ENCODE data around the gene CBLB.

GRCh38 chr3:105850593-105850992, 18.2 kb downstream of the CBLB start:
- TF ChIP-seq, protein P1, sequence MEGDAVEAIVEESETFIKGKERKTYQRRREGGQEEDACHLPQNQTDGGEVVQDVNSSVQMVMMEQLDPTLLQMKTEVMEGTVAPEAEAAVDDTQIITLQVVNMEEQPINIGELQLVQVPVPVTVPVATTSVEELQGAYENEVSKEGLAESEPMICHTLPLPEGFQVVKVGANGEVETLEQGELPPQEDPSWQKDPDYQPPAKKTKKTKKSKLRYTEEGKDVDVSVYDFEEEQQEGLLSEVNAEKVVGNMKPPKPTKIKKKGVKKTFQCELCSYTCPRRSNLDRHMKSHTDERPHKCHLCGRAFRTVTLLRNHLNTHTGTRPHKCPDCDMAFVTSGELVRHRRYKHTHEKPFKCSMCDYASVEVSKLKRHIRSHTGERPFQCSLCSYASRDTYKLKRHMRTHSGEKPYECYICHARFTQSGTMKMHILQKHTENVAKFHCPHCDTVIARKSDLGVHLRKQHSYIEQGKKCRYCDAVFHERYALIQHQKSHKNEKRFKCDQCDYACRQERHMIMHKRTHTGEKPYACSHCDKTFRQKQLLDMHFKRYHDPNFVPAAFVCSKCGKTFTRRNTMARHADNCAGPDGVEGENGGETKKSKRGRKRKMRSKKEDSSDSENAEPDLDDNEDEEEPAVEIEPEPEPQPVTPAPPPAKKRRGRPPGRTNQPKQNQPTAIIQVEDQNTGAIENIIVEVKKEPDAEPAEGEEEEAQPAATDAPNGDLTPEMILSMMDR (IDR thresholded peaks at IDR 0.05): no peak
- no peak for TF ChIP-seq SREBF2 (IDR thresholded peaks at IDR 0.05)
- TF ChIP-seq BHLHE40 (IDR thresholded peaks at IDR 0.05; ENCODE audit: low read depth, low read length): no peak
- no peak for TF ChIP-seq CBX8 (IDR thresholded peaks at IDR 0.05)
- TF ChIP-seq EHMT2 (IDR thresholded peaks at IDR 0.05; ENCODE audit: low read depth): no peak
- no peak for TF ChIP-seq CHD2 (IDR thresholded peaks at IDR 0.05; ENCODE audit: low read length, partially characterized antibody)

All from A549 (cell line).